DND-41 (cell line): Measurements from ENCODE around the gene GSX1.

Experiments
- ATAC-seq: fragments of 200-7000 bp; cut with Tn5 transposase; 3 replicates; pipeline ENCODE4 v1.9.1; 2021; ENCODE audit warnings: low read depth; ENCODE audit not compliant: insufficient read depth
- DNase-seq: peaks from one replicate; pipeline ENCODE4 v3.0.0-alpha.2; 2020
- H2AFZ ChIP-seq: 2 replicates; pipeline ENCODE4 v1.6.0; 2012; ENCODE audit warnings: low read depth, low read length
- H3K27ac ChIP-seq: 2 replicates; pipeline ENCODE4 v1.5.1; 2012; ENCODE audit warnings: low read length, inconsistent platforms
- H3K27me3 ChIP-seq: fragments of 200-600 bp; sonication (generic); 2 replicates; pipeline ENCODE4 v1.6.0; 2012; ENCODE audit warnings: low read length, mild to moderate bottlenecking, inconsistent platforms; ENCODE audit not compliant: insufficient read depth, poor library complexity
- H3K36me3 ChIP-seq: 2 replicates; pipeline ENCODE4 v1.5.1; 2012; ENCODE audit warnings: low read length, inconsistent platforms; ENCODE audit not compliant: insufficient read depth
- H3K4me1 ChIP-seq: 2 replicates; pipeline ENCODE4 v1.5.1; 2012; ENCODE audit warnings: mild to moderate bottlenecking, low read length; ENCODE audit not compliant: insufficient read depth
- H3K4me2 ChIP-seq: 2 replicates; pipeline ENCODE4 v1.6.0; 2012; ENCODE audit warnings: mild to moderate bottlenecking, moderate library complexity, low read length, inconsistent platforms; ENCODE audit not compliant: insufficient read depth
- H3K4me3 ChIP-seq, 2 experiments: fragments of 200-600 bp in 1 of 2; shearing (Covaris generic) in 1 of 2; 2 replicates each; pipeline ENCODE4 v1.5.1; 2012 to 2016; ENCODE audit warnings: inconsistent platforms in 2 of 2, low read length in 2 of 2, mild to moderate bottlenecking in 2 of 2, low read depth in 1 of 2, moderate library complexity in 1 of 2
- H3K79me2 ChIP-seq: 2 replicates; pipeline ENCODE4 v1.6.0; 2012; ENCODE audit warnings: low read length, inconsistent platforms; ENCODE audit not compliant: insufficient read depth
- H3K9ac ChIP-seq: 2 replicates; pipeline ENCODE4 v1.6.0; 2012; ENCODE audit warnings: low read depth, mild to moderate bottlenecking, inconsistent platforms, low read length, moderate library complexity
- H3K9me3 ChIP-seq: 2 replicates; pipeline ENCODE4 v1.5.1; 2012; ENCODE audit warnings: low read length, moderate library complexity, mild to moderate bottlenecking, inconsistent platforms; ENCODE audit not compliant: insufficient read depth, severe bottlenecking
- H4K20me1 ChIP-seq: 2 replicates; pipeline ENCODE4 v1.6.0; 2012; ENCODE audit warnings: low read length; ENCODE audit not compliant: insufficient read depth
- EZH2 ChIP-seq: IDR thresholded peaks from 3 replicates; pipeline ENCODE4 v1.6.1; 2012; ENCODE audit warnings: borderline replicate concordance, low read depth, mild to moderate bottlenecking, moderate library complexity, low read length, inconsistent platforms; ENCODE audit not compliant: severe bottlenecking
- TF ChIP-seq, protein P1 (sequence below): IDR thresholded peaks from 2 replicates; pipeline ENCODE4 v1.5.1; 2012; ENCODE audit warnings: borderline replicate concordance, low read length, moderate library complexity, mild to moderate bottlenecking; ENCODE audit not compliant: poor library complexity, severe bottlenecking; ENCODE audit errors: extremely low read depth

Gene GSX1

DNA sequence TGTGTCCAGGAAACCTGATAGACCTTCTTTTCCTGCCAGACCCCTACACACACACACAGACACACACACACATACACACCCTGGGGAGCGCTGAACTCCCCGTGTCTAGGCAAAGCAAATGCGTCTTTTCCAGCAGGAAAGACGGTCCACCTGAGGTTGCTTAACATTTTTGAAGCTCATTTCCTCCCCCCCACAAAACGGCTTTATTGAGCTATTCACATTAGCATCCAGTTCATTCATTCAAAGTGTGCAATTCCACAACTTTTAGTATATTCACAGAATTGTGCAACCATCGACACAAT is 3.4 kb downstream of the GSX1 start:
- peaks cover 10% of the 10 kb centered on the region for H3K4me1 ChIP-seq
- peaks cover 13% of the 10 kb centered on the region for H3K27me3 ChIP-seq
- no peaks in the 10 kb centered on the region for H4K20me1 ChIP-seq
- no peaks in the 10 kb centered on the region for H3K9me3 ChIP-seq
- no peak for ATAC-seq
- no peaks in the 10 kb centered on the region for H3K36me3 ChIP-seq
- no peak overlapping the region for H3K9ac ChIP-seq
- H3K4me2 ChIP-seq: no peak overlapping the region
- H3K4me3 ChIP-seq: no peak overlapping the region
- TF ChIP-seq, protein P1, sequence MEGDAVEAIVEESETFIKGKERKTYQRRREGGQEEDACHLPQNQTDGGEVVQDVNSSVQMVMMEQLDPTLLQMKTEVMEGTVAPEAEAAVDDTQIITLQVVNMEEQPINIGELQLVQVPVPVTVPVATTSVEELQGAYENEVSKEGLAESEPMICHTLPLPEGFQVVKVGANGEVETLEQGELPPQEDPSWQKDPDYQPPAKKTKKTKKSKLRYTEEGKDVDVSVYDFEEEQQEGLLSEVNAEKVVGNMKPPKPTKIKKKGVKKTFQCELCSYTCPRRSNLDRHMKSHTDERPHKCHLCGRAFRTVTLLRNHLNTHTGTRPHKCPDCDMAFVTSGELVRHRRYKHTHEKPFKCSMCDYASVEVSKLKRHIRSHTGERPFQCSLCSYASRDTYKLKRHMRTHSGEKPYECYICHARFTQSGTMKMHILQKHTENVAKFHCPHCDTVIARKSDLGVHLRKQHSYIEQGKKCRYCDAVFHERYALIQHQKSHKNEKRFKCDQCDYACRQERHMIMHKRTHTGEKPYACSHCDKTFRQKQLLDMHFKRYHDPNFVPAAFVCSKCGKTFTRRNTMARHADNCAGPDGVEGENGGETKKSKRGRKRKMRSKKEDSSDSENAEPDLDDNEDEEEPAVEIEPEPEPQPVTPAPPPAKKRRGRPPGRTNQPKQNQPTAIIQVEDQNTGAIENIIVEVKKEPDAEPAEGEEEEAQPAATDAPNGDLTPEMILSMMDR: no peak
- no peak for TF ChIP-seq EZH2
- H3K27ac ChIP-seq: no peak overlapping the region
- H2AFZ ChIP-seq: no peak overlapping the region
- no peaks in the 10 kb centered on the region for H3K79me2 ChIP-seq
- no peak for DNase-seq

DNA sequence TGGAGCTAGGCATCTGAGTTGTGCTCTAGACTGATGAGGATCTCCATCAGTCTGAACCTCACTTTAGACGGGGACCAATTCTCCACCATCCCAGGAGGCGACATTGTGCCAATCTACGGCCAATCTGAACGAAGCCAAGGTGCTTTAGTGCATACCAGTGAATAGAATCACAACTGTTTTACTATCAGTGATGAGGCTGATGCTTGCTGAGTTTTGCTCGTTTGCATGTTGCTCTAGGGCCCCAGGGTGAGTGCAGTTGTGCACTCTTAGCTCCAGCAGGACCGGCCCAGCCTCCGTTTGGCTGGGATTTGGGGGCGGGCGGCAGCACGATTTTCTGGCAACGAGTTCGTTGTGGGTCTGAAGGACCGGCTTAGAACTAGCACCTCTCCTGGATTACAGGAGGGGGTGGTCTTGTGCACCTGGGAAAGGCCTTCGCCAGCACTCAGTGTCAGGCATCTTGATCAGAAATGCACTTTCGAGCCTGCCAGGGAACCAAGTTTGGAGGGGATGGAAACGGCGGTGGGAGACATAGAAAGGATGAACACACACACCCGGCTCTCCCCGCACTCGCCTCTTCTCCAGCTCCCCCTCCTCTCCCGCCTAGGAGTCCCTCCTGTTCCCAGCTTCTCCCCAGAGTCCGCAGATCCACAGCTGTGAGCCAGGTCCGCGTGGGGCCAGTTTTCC is 4.4 kb downstream of the GSX1 start:
- H3K4me2 ChIP-seq: no peak overlapping the region
- H3K36me3 ChIP-seq: no peaks in the 10 kb centered on the region
- no peak overlapping the region for H3K27ac ChIP-seq
- H3K9ac ChIP-seq: no peak overlapping the region
- H3K4me3 ChIP-seq: no peak overlapping the region
- H3K27me3 ChIP-seq: peaks cover 2% of the 10 kb centered on the region
- H3K4me1 ChIP-seq: no peaks in the 10 kb centered on the region
- no peak overlapping the region for H2AFZ ChIP-seq
- no peaks in the 10 kb centered on the region for H4K20me1 ChIP-seq
- H3K79me2 ChIP-seq: no peaks in the 10 kb centered on the region
- H3K9me3 ChIP-seq: no peaks in the 10 kb centered on the region
- no peak for ATAC-seq
- no peak for DNase-seq
- TF ChIP-seq, protein P1: no peak
- TF ChIP-seq EZH2: no peak

DNA sequence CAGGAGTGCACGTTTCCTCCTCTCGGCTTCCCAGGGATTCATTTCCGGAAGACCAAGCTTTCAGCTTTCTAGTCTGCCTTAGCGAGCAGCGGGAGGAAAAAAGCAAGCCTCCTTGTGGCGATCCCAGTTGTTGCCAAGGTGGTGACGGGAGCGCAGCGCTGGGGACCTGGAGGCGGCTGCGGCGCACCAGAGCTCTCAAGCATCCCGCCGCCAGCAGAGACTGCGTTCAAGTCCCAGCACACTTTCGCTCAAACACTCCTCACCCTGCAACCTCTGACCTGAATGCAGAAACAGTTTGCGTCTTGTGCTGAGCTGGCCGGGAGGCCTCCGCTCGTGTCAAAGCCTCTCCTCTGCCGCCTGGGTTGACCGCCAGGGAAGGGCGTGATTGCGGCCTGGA is 4.9 kb downstream of the GSX1 start:
- Histone ChIP-seq H3K9ac (no peak overlapping the region), H3K9me3 (no peaks in the 10 kb centered on the region), H3K79me2 (no peaks in the 10 kb centered on the region), H2AFZ (no peak overlapping the region), H3K36me3 (no peaks in the 10 kb centered on the region), H3K4me1 (no peaks in the 10 kb centered on the region), H3K4me3 (no peak overlapping the region), H3K27ac (no peak overlapping the region), H3K4me2 (no peak overlapping the region), H3K27me3 (no peaks in the 10 kb centered on the region), H4K20me1 (no peaks in the 10 kb centered on the region)
- ATAC-seq (no peak), DNase-seq (no peak)
- TF ChIP-seq, protein P1: no peak
- no peak for TF ChIP-seq EZH2

DNA sequence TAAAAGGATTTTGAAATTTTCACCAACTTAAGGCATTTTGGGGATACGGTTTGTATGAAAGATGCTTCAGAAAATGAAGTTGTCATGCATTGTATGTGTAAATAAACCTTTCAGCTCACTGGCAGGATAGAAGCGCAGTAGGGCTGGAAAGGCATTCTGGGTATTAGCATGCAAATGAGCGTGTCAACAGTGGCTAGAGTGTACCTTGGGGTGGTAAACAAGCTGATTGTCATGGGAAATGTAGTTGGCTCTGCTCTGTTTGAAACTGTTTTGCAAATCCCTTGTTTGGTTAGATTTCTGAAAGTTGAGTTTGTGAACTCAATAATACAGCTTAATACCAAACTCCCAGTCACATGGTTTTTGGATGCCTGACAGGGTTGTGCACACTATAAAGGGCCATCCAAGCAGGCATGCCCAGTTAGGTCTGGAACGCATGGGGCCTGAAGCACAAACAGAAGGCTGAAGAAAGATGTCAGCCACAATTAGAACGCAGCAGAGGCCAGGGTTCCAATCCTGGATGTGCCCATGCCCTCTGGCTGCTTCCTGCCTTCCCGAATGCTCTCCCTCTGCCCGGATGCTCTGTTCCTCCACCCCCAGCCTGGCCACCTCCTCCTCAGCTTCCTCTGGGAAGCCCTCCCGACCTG is 14.6 kb downstream of the GSX1 start:
- no peak for TF ChIP-seq EZH2
- TF ChIP-seq, protein P1: no peak
- Histone ChIP-seq H3K4me3 (no peak overlapping the region), H3K4me1 (no peaks in the 10 kb centered on the region), H3K27me3 (peaks cover 17% of the 10 kb centered on the region), H3K4me2 (no peak overlapping the region), H4K20me1 (no peaks in the 10 kb centered on the region), H3K79me2 (no peaks in the 10 kb centered on the region), H3K9ac (no peak overlapping the region), H3K36me3 (no peaks in the 10 kb centered on the region), H3K27ac (no peak overlapping the region), H2AFZ (no peak overlapping the region), H3K9me3 (no peaks in the 10 kb centered on the region)
- DNase-seq (no peak), ATAC-seq (no peak)
